GM12872 (cell line): ENCODE data around the gene OR2AT4.

ENCODE experiments used
- TF ChIP-seq, protein P1 (sequence below): IDR thresholded peaks from 3 replicates; pipeline ENCODE4 v1.5.1; 2011; ENCODE audit warnings: low read depth, mild to moderate bottlenecking, low read length, moderate library complexity; ENCODE audit not compliant: insufficient read depth

Gene OR2AT4

DNA sequence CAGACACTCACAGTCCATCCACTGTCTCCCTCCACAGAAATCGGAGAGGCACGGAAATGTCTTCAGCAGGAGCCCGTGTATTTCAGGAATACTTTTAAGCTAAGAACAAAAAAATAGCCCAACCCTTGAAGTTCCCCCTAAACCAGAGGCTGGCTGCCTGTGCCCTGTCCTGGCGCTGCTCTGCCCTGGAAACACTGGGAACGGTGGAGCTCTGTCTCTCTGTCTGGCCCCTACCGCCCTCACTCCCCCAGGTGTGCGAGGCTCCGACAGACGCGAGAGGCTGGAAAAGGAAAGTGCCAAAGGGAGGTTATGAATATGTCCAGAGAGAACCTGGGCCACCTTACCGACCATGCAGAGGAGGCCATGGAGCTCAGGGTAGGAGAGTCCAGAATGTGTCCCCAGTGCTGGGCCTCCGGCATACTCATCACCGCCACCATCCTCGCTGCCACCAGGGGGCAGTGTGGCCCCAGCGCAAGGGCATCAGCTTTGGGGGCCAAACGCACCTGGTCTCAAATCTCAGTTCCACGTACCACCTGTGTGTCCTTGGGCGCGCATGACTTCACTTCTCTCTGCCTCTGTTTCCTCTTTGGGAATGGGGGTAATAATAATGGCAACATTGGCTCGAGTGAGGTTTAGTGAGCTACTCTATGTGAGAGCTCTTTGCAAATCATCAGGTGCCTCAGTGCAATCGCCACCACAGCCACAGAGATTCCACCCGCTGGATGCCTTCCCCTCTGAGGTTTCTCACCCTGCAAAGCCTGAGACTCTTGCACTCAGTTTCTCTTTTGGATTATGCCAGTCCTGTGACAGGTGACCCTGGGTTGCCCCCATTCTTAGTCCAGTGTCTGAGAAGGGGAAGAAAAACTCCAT, 43.8 kb upstream of the OR2AT4 start:
- TF ChIP-seq, protein P1, sequence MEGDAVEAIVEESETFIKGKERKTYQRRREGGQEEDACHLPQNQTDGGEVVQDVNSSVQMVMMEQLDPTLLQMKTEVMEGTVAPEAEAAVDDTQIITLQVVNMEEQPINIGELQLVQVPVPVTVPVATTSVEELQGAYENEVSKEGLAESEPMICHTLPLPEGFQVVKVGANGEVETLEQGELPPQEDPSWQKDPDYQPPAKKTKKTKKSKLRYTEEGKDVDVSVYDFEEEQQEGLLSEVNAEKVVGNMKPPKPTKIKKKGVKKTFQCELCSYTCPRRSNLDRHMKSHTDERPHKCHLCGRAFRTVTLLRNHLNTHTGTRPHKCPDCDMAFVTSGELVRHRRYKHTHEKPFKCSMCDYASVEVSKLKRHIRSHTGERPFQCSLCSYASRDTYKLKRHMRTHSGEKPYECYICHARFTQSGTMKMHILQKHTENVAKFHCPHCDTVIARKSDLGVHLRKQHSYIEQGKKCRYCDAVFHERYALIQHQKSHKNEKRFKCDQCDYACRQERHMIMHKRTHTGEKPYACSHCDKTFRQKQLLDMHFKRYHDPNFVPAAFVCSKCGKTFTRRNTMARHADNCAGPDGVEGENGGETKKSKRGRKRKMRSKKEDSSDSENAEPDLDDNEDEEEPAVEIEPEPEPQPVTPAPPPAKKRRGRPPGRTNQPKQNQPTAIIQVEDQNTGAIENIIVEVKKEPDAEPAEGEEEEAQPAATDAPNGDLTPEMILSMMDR, result peak; percentile 98

DNA sequence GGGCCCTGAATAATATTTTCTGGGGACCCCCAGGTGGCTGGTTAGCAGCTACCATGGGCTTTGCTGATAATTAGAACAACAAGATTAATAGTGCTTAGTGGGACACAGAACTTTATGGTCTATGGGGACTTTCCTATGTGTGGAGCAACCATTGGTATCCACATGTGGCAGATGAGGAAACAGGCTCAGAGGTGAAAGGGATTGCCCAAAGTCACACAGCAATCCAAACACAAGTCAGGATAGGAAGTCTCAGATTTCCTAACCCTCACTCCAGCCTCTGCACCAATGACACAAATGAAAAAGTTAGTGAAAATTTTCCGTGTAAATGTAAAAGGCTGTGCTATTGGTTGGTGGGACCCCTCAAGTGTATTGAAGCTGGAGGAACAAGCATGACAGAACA, 39.0 kb upstream of the OR2AT4 start:
- TF ChIP-seq, protein P1, result no peak

- TF ChIP-seq, protein P1, result no peak
Observed at GRCh38 chr11:75135021-75135650, 38.5 kb upstream of the OR2AT4 start.

GRCh38 chr11:75133976-75134375, 37.3 kb upstream of the OR2AT4 start:
- TF ChIP-seq, protein P1, result no peak

- TF ChIP-seq, protein P1, result no peak
Observed at GRCh38 chr11:75132080-75132479, 35.4 kb upstream of the OR2AT4 start.

GRCh38 chr11:75126564-75126963, 29.9 kb upstream of the OR2AT4 start:
- TF ChIP-seq, protein P1, result no peak

GRCh38 chr11:75118577-75118976, 21.9 kb upstream of the OR2AT4 start:
- TF ChIP-seq, protein P1, result no peak
